ENCODE measurements around the gene FGR.
"Not testable (repeated sequence)": the region's sequence is repeated elsewhere in the genome, so short reads cannot be mapped to it uniquely, and the experiment has no call there.

Gene FGR

DNA sequence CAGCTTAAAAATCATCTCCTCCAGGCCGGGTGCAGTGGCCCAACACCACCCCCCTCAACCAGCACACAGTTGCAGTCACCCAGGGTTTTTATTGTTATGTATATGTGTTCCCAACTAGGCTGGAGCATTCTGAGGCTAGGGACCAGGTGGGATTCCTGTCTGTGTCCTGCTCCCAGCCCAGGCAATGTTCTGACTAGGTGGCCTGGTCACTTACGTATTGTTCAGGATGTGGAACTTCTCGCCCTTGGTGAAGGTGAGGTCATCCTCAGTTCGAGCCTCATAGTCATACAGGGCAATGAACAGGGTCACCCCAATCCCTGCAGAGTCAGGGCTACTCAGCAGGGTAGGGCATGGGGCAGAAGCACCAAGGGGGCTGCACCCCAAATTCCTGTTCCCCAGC is 12.2 kb downstream of the FGR start:
- DNase-seq (ENCODE audit: low spot score): no peak
- in situ Hi-C loops (cut with MboI; ENCODE audit: low pct_unique_long_range_greater_than_20kb, low sequenced_read_pairs, unreplicated experiment): no loop called here
- TF ChIP-seq, protein P1, sequence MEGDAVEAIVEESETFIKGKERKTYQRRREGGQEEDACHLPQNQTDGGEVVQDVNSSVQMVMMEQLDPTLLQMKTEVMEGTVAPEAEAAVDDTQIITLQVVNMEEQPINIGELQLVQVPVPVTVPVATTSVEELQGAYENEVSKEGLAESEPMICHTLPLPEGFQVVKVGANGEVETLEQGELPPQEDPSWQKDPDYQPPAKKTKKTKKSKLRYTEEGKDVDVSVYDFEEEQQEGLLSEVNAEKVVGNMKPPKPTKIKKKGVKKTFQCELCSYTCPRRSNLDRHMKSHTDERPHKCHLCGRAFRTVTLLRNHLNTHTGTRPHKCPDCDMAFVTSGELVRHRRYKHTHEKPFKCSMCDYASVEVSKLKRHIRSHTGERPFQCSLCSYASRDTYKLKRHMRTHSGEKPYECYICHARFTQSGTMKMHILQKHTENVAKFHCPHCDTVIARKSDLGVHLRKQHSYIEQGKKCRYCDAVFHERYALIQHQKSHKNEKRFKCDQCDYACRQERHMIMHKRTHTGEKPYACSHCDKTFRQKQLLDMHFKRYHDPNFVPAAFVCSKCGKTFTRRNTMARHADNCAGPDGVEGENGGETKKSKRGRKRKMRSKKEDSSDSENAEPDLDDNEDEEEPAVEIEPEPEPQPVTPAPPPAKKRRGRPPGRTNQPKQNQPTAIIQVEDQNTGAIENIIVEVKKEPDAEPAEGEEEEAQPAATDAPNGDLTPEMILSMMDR (IDR thresholded peaks at IDR 0.05; ENCODE audit: extremely low read depth, insufficient read depth, missing control alignments): no peak

DNA sequence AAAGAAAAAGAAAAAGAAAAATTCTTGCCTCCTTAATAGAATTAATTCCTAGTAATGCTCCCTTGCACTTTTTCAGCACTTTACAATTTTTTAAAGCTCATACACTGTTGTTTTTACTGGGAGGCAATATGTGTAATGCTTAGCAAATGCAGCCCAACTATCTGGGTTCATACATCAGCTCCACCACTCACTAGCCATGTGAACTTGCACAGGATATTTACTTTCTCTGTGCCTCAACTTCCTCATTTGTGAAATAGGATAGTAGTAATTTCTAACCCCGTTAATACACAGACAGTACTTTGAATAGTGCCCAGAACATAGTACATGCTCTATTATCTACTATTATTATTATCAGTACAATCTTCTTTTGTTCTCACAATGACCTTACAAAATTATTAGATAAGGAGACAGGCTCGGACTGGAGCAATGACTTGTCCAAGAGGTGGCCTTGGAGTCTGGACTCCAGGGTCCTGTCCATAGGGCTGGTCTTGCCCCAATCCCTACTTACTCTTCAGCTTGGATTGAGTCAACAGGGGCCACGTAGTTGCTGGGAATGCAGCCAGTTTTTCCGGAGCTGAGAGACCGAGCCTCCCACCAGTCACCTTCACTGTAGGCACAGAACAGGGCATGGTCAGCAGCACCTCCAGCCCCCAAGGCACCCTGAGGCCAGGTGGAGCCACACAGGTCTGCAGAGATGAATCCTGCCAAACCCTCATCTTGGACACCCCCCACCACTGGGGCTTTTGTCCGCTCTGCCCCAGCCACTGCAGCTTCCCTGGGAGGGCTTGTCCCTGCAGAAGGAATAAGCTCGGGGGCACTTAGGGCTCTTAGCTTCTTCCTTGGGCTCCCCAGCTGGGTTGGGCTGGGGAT is 13.7 kb downstream of the FGR start:
- DNase-seq (ENCODE audit: low spot score): no peak
- TF ChIP-seq, protein P1 (IDR thresholded peaks at IDR 0.05; ENCODE audit: extremely low read depth, insufficient read depth, missing control alignments): no peak
- in situ Hi-C loops (cut with MboI; ENCODE audit: low pct_unique_long_range_greater_than_20kb, low sequenced_read_pairs, unreplicated experiment): no loop called here

DNA sequence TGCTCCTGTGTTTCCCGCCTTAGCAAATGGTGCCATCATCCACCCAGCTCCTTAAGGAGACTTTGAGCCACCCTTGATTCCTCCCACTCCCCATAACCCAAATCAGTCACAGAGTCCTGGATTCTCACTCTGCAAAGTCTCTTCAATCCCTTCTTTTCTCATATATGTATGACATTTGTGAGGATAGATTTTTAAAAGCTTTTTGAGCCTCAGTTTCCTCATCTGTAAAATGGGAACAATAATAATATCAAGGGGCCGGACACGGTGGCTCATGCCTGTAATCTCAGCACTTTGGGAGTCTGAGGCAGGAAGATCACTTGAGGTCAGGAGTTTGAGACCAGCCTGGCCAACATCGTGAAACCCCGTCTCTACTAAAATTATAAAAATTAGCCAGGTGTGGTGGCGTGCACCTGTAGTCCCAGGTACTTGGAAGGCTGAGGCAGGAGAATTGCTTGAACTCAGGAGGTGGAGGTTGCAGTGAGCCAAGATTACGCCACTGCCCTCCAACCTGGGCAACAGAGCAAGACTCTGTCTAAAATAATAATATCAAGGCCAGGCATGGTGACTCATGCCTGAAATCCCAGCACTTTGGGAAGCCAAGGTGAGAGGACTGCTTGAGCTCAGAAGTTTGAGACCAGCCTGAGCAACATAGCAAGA is 15.1 kb downstream of the FGR start:
- in situ Hi-C loops (cut with MboI; ENCODE audit: low pct_unique_long_range_greater_than_20kb, low sequenced_read_pairs, unreplicated experiment); DNase-seq (ENCODE audit: low spot score): not testable (repeated sequence)

DNA sequence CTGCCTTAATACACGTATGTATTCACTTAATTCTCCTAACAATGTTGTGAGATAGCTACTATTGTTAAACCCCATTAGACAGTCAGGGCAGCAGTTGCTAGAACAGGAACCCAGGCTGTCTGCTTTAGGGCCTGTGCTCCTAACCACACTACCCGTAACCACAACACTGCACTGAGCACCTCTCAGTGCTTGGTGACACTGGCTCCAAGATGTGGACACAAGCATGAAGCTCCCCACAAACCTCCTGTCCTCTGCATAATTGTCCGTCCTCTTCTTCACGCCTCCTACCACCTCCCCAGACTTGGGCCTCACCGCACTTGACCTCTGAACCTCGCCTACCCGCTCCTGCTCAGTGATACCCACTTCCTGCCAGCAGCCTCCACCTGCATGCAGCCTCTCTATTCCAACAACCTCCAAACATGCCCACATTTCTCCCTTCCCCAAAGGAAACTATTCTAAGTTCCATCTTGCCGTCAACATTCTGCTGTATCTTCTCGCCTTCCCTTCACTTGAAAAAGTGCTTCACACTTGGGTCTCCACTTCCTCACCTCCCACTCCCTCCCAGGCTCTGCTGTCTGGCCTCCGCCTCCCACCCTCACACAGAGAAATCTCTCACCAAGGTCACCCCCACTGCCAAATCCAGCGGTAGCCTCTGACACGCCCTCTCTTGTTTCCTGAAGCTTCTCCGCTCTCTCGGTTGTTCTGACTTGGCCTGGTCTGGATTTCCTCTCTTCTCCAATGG is 16.5 kb downstream of the FGR start:
- in situ Hi-C loops (cut with MboI; ENCODE audit: low pct_unique_long_range_greater_than_20kb, low sequenced_read_pairs, unreplicated experiment): no loop called here
- TF ChIP-seq, protein P1 (IDR thresholded peaks at IDR 0.05; ENCODE audit: extremely low read depth, insufficient read depth, missing control alignments): no peak
- no peak for DNase-seq (ENCODE audit: low spot score)

DNA sequence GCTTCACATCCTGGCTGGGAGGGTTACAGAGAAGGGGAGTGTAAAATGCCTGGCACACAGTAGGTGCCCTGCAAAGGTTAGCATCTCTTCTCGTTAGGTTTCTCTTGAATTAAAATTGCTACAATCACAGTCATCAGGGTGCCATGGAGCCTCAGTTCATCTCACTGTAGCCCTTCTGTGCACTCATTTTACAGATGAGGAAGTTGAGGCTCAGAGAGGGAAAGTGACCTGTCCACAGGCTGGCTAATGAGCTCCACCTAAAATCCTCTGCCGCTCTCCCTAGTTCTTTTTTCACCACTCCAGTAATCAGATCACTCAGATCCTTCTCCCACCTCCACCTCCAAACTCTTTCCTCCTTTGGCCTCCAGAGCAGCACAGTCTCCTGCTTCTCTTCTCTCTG is 17.6 kb downstream of the FGR start:
- no peak for DNase-seq (ENCODE audit: low spot score)
- TF ChIP-seq, protein P1 (IDR thresholded peaks at IDR 0.05; ENCODE audit: extremely low read depth, insufficient read depth, missing control alignments): no peak
- in situ Hi-C loops (cut with MboI; ENCODE audit: low pct_unique_long_range_greater_than_20kb, low sequenced_read_pairs, unreplicated experiment): no loop called here

DNA sequence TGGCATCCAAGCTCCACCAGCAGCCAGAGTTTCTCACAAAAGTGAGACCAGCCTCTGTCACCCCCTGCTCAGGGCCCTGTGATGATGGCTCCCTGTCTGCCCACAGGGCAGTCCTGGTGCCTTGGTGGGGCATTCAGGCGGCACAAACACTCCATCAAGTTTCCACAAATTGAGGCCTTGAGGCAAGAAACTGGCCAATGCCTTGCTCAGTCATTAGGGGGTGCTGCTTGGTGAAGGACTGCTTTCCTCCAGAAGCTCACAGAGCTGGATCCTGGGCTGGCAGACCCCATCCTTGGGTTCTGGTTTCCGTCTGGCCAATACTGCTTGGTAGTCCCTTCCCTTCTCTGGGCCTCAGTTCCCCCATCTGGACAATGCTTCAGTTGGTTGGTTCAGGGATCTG is 18.5 kb downstream of the FGR start:
- TF ChIP-seq, protein P1 (IDR thresholded peaks at IDR 0.05; ENCODE audit: extremely low read depth, insufficient read depth, missing control alignments): peak; percentile 28
- in situ Hi-C loops (cut with MboI; ENCODE audit: low pct_unique_long_range_greater_than_20kb, low sequenced_read_pairs, unreplicated experiment): no loop called here
- DNase-seq (ENCODE audit: low spot score): no peak

Measured in GM13977 (cell line).